Hepatocyte (in vitro differentiated cells): ENCODE measurements around the gene CCBE1. TPM values are rescaled to one million over a fixed set of nuclear protein-coding genes. Genes with fewer than 3 reads are reported as not detected.

Experiments used
- DNase-seq: peaks from one replicate; pipeline ENCODE4 v3.0.0-alpha.2; 2016; ENCODE audit warnings: low spot score
- H2AFZ ChIP-seq: fragments of 200-600 bp; sonication (generic); 2 replicates; pipeline ENCODE4 v1.6.0; 2016; ENCODE audit warnings: antibody characterized with exemption, mild to moderate bottlenecking
- H3K27ac ChIP-seq: fragments of 200-600 bp; sonication (generic); 2 replicates; pipeline ENCODE4 v1.5.1; 2016; ENCODE audit warnings: mild to moderate bottlenecking
- H3K27me3 ChIP-seq: fragments of 200-600 bp; sonication (generic); 2 replicates; pipeline ENCODE4 v1.6.1; 2016
- H3K36me3 ChIP-seq: fragments of 200-600 bp; sonication (generic); replicated peaks from 2 replicates; pipeline ENCODE4 v1.5.1; 2016; ENCODE audit warnings: low read depth; ENCODE audit not compliant: insufficient read depth
- H3K4me1 ChIP-seq: fragments of 200-600 bp; sonication (generic); 2 replicates; pipeline ENCODE4 v1.5.1; 2016; ENCODE audit warnings: mild to moderate bottlenecking, moderate library complexity; ENCODE audit not compliant: insufficient read depth
- H3K4me2 ChIP-seq: fragments of 200-600 bp; sonication (generic); 2 replicates; pipeline ENCODE4 v1.6.0; 2016
- H3K4me3 ChIP-seq: fragments of 200-600 bp; sonication (generic); 2 replicates; pipeline ENCODE4 v1.5.1; 2016; ENCODE audit warnings: mild to moderate bottlenecking
- H3K79me2 ChIP-seq: fragments of 200-600 bp; sonication (generic); 2 replicates; pipeline ENCODE4 v1.6.0; 2017; ENCODE audit warnings: mild to moderate bottlenecking
- H3K9me2 ChIP-seq: fragments of 200-600 bp; sonication (generic); replicated peaks from 2 replicates; pipeline ENCODE4 v1.6.0; 2017; ENCODE audit warnings: mild to moderate bottlenecking; ENCODE audit not compliant: insufficient read depth
- H3K9me3 ChIP-seq: fragments of 200-600 bp; sonication (generic); 2 replicates; pipeline ENCODE4 v1.5.1; 2016; ENCODE audit warnings: low read depth, mild to moderate bottlenecking
- H4K20me1 ChIP-seq: fragments of 200-600 bp; sonication (generic); 2 replicates; pipeline ENCODE4 v1.6.0; 2016; ENCODE audit warnings: mild to moderate bottlenecking; ENCODE audit not compliant: insufficient read depth, poor library complexity, severe bottlenecking
- EZH2 ChIP-seq: fragments of 200-600 bp; sonication (generic); IDR thresholded peaks from 2 replicates; pipeline ENCODE4 v1.6.1; 2016; ENCODE audit warnings: antibody characterized with exemption, mild to moderate bottlenecking, borderline replicate concordance
- EZH2phosphoT487 ChIP-seq: fragments of 200-600 bp; sonication (generic); IDR thresholded peaks from one replicate; pipeline ENCODE4 v1.6.1; 2018; ENCODE audit warnings: antibody characterized with exemption, mild to moderate bottlenecking, low read depth, moderate library complexity; ENCODE audit not compliant: unreplicated experiment, severe bottlenecking
- WGBS: methylation state at CpG from one replicate; pipeline ENCODE4 v1.1.6; 2016; ENCODE audit warnings: low lambda C conversion rate; ENCODE audit errors: missing lambda C conversion rate; 5-methylcytosine and 5-hydroxymethylcytosine counted together
- polyA plus RNA-seq: library from polyadenylated mRNA; unstranded; fragments of >200 nt; fragmentation: Nextera tagmentation; extraction: Ambion mirVana; gene quantifications from 2 replicates; pipeline ENCODE4 v1.2.1, GENCODE V29; 2016
- total RNA-seq: library from RNA; depleted of rRNA; stranded (reverse); fragments of >200 nt; gene quantifications from 2 replicates; pipeline ENCODE4 v1.2.3, GENCODE V29; 2014
- TF ChIP-seq, protein P1 (sequence below): fragments of 200-600 bp; sonication (generic); IDR thresholded peaks from 2 replicates; pipeline ENCODE4 v1.5.1; 2016; ENCODE audit warnings: antibody characterized with exemption, mild to moderate bottlenecking; ENCODE audit not compliant: poor library complexity

CCBE1 gene
- total and polyA plus RNA-seq, 2 experiments from 2014 or later, result 3.1 to 9.2 TPM

DNA sequence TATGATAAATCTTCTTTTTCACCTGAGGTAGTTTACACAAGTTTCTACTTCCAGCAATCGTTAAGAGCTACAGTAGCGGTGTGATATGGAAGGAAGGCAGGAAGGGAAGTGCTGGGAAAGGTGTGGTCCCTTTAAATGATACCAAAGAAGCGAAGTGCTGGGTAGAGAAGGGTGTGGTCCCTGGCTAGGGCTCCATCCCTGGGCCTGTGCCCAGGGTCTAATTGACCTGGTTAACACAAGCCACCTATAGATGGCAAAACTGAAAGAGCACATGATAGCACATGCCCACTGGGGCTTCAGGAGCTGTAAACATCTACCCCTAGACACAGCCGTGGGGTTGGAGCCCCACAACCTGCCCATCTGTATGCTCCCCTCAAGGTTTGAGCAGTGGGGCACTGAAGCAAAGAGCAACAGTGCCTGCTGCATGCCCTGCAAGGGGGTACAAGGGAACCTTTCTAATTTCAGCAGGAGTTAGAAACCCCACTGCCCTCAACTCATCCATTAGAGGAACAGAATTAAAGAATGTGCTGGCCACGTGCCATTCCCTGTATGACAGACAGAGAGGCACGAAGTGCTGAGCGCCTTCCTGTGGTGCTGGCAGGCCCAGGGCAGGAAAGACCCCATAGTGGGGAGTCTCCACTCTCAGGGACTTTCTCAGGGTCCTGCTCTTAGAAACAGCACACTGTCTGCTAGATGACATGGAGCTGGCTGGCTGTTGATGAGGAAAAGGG lies 185.0 kb downstream of the CCBE1 start:
- Histone ChIP-seq H2AFZ (no peak overlapping the region), H3K4me3 (no peak overlapping the region), H3K36me3 (no peaks in the 10 kb centered on the region), H3K9me2 (no peaks in the 10 kb centered on the region), H3K27me3 (peaks cover 11% of the 10 kb centered on the region), H3K27ac (no peak overlapping the region), H3K4me1 (peaks cover 13% of the 10 kb centered on the region), H3K9me3 (no peaks in the 10 kb centered on the region), H3K79me2 (no peaks in the 10 kb centered on the region), H4K20me1 (no peaks in the 10 kb centered on the region), H3K4me2 (no peak overlapping the region)
- WGBS, result 81% methylated on average over 7 of the region's 7 CpGs
- TF ChIP-seq EZH2, result no peak
- TF ChIP-seq, protein P1, sequence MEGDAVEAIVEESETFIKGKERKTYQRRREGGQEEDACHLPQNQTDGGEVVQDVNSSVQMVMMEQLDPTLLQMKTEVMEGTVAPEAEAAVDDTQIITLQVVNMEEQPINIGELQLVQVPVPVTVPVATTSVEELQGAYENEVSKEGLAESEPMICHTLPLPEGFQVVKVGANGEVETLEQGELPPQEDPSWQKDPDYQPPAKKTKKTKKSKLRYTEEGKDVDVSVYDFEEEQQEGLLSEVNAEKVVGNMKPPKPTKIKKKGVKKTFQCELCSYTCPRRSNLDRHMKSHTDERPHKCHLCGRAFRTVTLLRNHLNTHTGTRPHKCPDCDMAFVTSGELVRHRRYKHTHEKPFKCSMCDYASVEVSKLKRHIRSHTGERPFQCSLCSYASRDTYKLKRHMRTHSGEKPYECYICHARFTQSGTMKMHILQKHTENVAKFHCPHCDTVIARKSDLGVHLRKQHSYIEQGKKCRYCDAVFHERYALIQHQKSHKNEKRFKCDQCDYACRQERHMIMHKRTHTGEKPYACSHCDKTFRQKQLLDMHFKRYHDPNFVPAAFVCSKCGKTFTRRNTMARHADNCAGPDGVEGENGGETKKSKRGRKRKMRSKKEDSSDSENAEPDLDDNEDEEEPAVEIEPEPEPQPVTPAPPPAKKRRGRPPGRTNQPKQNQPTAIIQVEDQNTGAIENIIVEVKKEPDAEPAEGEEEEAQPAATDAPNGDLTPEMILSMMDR, result no peak
- TF ChIP-seq EZH2phosphoT487, result no peak
- DNase-seq, result no peak

DNA sequence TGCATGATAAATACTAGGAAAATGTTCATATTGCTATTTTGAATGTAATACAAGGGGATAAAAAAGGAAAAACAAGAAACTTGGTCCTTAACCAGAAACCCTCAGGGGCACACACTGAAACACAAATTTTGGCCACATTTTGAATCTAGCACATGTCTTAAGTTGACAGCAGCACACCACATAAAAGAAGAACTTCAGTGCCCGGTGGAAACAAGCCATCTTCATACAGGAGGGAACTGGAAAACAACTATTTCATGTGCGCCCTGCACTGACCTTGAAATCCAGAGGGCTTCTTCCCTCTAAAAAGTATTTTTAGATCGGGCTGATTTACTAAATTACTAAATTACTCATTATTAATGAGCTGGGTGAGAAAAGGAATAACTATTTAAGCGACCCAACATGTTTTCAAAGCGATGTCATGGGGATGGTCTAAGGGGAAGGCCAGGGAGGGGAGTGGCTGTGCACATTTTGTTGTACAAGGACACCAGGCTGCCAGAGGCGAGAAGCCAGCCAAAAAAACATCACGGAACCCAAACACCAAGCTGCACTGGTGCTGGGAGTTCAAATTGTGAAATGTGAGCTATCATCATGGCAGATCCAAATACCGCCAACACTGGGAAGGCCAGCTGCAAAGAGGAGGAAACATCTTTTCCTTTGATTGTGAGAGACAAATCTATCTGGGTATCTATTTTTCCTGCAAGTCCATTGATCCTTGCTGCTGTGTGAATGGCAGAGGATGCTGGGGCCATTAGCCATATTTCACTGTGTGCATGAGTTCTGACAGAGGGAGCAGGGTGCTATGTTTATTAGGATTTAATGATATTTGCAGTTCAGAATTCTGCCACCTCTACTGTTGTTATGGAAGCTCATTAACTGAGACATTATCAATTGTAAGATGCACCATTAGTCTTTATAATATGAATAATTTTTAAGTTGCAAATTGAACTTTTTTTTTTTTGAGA lies 187.5 kb downstream of the CCBE1 start:
- H2AFZ ChIP-seq, result no peak overlapping the region
- H3K4me3 ChIP-seq, result no peak overlapping the region
- no peaks in the 10 kb centered on the region for H3K9me3 ChIP-seq
- no peaks in the 10 kb centered on the region for H3K9me2 ChIP-seq
- H3K79me2 ChIP-seq, result no peaks in the 10 kb centered on the region
- no peaks in the 10 kb centered on the region for H4K20me1 ChIP-seq
- TF ChIP-seq EZH2phosphoT487, result no peak
- no peak for TF ChIP-seq EZH2
- peaks cover 11% of the 10 kb centered on the region for H3K27me3 ChIP-seq
- H3K4me2 ChIP-seq, result no peak overlapping the region
- DNase-seq, result no peak
- peaks cover 7% of the 10 kb centered on the region for H3K4me1 ChIP-seq
- H3K27ac ChIP-seq, result no peak overlapping the region
- H3K36me3 ChIP-seq, result no peaks in the 10 kb centered on the region
- WGBS, result 80% methylated on average over 8 of the region's 8 CpGs

DNA sequence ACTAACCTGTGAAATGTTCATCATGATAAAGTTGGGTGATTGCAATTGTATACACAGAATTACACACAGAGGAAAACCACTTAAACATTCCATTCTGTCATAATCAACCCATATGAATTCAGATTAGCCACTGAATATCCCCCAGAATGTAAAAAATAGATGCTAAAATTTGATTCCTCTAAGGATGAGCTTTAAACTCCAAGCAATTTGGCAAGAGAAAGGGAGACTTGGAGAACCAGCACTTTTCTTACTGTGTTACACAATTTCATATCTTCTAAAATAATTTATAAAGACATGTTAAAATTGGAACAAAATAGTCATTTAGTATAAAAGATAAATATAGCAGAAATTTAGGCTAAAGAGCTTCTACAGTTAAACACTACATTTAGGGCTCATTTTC lies 191.9 kb downstream of the CCBE1 start:
- Histone ChIP-seq H3K4me3 (no peak overlapping the region), H3K36me3 (no peaks in the 10 kb centered on the region), H2AFZ (no peak overlapping the region), H4K20me1 (no peaks in the 10 kb centered on the region), H3K4me2 (no peak overlapping the region), H3K27ac (no peak overlapping the region), H3K9me2 (no peaks in the 10 kb centered on the region), H3K27me3 (no peaks in the 10 kb centered on the region), H3K4me1 (peaks cover 15% of the 10 kb centered on the region), H3K79me2 (no peaks in the 10 kb centered on the region), H3K9me3 (no peaks in the 10 kb centered on the region)
- TF ChIP-seq EZH2phosphoT487 (no peak), EZH2 (no peak)
- TF ChIP-seq, protein P1, result no peak
- no peak for DNase-seq
